Nephron progenitor cell (in vitro differentiated cells): ENCODE data around the gene SSR2.
A peak's percentile ranks its signal among the peaks of the same experiment; 100 is the strongest.

Experiments used
- DNase-seq: peaks from one replicate; pipeline ENCODE4 v3.0.0; 2021
- H3K27ac Mint-ChIP-seq: 2 replicates; pipeline ENCODE4 v1.8.0; 2021; ENCODE audit warnings: mild to moderate bottlenecking, moderate library complexity, mixed read lengths
- H3K27me3 Mint-ChIP-seq: 2 replicates; pipeline ENCODE4 v1.8.0; 2021; ENCODE audit warnings: mild to moderate bottlenecking, low read depth, mixed read lengths; ENCODE audit not compliant: poor library complexity
- H3K36me3 Mint-ChIP-seq: 2 replicates; pipeline ENCODE4 v1.8.0; 2021; ENCODE audit warnings: low read depth, mixed read lengths
- H3K4me1 Mint-ChIP-seq: 2 replicates; pipeline ENCODE4 v1.8.0; 2021; ENCODE audit warnings: mixed read lengths
- H3K4me3 Mint-ChIP-seq: 2 replicates; pipeline ENCODE4 v1.8.0; 2021; ENCODE audit warnings: mild to moderate bottlenecking, moderate library complexity, mixed read lengths
- H3K9me3 Mint-ChIP-seq: 2 replicates; pipeline ENCODE4 v1.8.0; 2021; ENCODE audit warnings: mild to moderate bottlenecking, moderate library complexity, mixed read lengths
- CTCF ChIP-seq: fragments of 200-600 bp; sonication (generic); IDR thresholded peaks from 2 replicates; pipeline ENCODE4 v1.5.0; 2021; ENCODE audit warnings: antibody characterized with exemption

The SSR2 gene

GRCh38 chr1:156033011-156033410 is 12.3 kb upstream of the SSR2 start:
- H3K27me3 Mint-ChIP-seq, result no peaks in the 10 kb centered on the region
- no peak overlapping the region for H3K27ac Mint-ChIP-seq
- no peak for DNase-seq
- no peaks in the 10 kb centered on the region for H3K4me1 Mint-ChIP-seq
- H3K9me3 Mint-ChIP-seq, result no peaks in the 10 kb centered on the region
- H3K36me3 Mint-ChIP-seq, result peaks cover 22% of the 10 kb centered on the region
- TF ChIP-seq CTCF, result no peak
- no peak overlapping the region for H3K4me3 Mint-ChIP-seq

DNA sequence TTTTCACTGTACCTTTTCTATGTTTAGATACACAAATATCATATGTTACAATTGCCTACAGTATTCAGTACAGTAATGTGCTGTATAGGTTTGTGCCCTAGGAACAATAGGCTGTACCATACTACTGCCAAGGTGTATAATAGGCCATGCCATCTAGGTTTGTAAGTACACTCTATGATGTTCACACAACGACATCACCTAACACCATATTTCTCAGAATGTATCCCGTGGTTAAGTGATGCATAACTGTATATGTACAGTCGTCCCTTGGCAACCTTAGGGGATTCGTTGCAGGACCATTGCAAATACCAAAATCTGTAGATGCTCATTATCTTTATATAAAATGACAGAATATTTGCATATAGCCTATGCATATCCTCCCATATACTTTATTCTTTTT is 5.8 kb upstream of the SSR2 start:
- no peak overlapping the region for H3K4me3 Mint-ChIP-seq
- peaks cover 6% of the 10 kb centered on the region for H3K4me1 Mint-ChIP-seq
- H3K36me3 Mint-ChIP-seq, result no peaks in the 10 kb centered on the region
- peaks cover 15% of the 10 kb centered on the region for H3K27me3 Mint-ChIP-seq
- no peak for TF ChIP-seq CTCF
- no peaks in the 10 kb centered on the region for H3K9me3 Mint-ChIP-seq
- no peak overlapping the region for H3K27ac Mint-ChIP-seq
- DNase-seq, result no peak

DNA sequence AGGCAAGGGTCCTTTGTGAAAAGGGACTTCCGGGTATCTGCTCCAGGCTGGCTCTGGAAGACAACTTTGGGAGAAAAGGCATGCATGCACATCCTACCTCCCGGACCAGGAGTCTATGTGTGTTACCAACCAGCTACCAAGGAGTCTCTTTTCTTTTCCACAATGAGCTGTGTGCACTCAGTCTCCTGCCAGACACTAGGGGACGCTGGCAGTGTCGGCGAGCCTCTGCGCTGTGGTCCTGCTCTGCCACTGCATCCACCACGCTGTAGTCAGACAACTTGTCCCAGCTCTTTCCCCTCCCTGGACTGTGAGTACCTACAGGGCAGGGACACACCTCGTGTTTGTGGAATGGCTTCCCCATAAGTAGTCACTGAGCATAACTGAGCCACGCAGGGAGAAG is 5.1 kb upstream of the SSR2 start:
- Mint-ChIP-seq H3K4me3 (no peak overlapping the region), H3K4me1 (peaks cover 6% of the 10 kb centered on the region), H3K9me3 (no peaks in the 10 kb centered on the region), H3K36me3 (no peaks in the 10 kb centered on the region), H3K27ac (peak overlapping the region; percentile 43), H3K27me3 (peaks cover 15% of the 10 kb centered on the region)
- DNase-seq, result peak; percentile 63
- TF ChIP-seq CTCF, result peak; percentile 55

GRCh38 chr1:156024801-156025200 is 4.0 kb upstream of the SSR2 start:
- Mint-ChIP-seq H3K9me3 (no peaks in the 10 kb centered on the region), H3K36me3 (peaks cover 6% of the 10 kb centered on the region), H3K4me3 (no peak overlapping the region), H3K27me3 (peaks cover 15% of the 10 kb centered on the region), H3K4me1 (peaks cover 17% of the 10 kb centered on the region), H3K27ac (no peak overlapping the region)
- no peak for TF ChIP-seq CTCF
- no peak for DNase-seq

DNA sequence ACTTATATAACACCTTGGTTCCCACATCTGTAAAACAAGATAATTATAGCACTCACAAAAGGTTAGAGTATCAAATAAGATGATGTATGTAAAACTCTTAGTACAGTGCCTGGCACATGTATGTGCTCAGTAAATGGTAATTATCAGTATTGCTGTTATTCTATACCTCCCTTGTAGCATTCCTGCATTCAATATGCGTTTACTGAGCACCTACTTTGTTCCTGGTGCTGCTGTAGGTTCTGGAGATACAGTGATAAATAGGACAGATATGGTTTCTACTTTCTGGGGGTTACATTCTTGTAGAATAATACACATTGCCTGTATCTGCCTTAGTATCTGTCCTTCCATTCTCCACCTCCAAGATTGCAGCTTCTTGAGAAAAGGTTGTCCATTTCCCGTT is 1.2 kb upstream of the SSR2 start:
- no peak for TF ChIP-seq CTCF
- Mint-ChIP-seq H3K36me3 (peaks cover 34% of the 10 kb centered on the region), H3K9me3 (no peaks in the 10 kb centered on the region), H3K4me3 (no peak overlapping the region), H3K4me1 (peaks cover 32% of the 10 kb centered on the region), H3K27me3 (peaks cover 15% of the 10 kb centered on the region), H3K27ac (no peak overlapping the region)
- no peak for DNase-seq

DNA sequence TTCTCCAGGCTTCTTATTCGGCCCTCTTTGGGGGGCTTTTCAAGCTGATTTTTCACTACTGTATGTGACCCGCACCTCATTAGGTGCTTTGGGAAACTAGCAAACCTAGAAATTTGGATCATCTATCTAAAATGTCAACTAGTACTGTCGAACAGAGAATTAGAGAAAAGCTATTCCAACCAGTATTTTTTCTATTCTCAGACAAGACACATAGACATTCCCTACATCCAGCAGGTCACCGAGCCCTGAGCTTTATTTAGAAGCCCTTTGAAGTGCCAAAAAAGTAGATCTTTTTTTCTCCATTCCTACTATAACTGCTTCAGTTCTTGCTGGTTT is 310 bp upstream of the SSR2 start:
- peaks cover 15% of the 10 kb centered on the region for H3K27me3 Mint-ChIP-seq
- peaks cover 30% of the 10 kb centered on the region for H3K4me1 Mint-ChIP-seq
- TF ChIP-seq CTCF, result no peak
- DNase-seq, result no peak
- peaks cover 43% of the 10 kb centered on the region for H3K36me3 Mint-ChIP-seq
- no peak overlapping the region for H3K27ac Mint-ChIP-seq
- H3K4me3 Mint-ChIP-seq, result peak overlapping the region; percentile 94
- H3K9me3 Mint-ChIP-seq, result no peaks in the 10 kb centered on the region
